ENCODE measurements around the gene TTBK2. TPM values are rescaled to one million over a fixed set of nuclear protein-coding genes. Genes with fewer than 3 reads are reported as not detected.
A peak's percentile ranks its signal among the peaks of the same experiment; 100 is the strongest.

TTBK2 gene
- total RNA-seq, 1 experiment from 2014 or later, result 25.5 TPM

DNA sequence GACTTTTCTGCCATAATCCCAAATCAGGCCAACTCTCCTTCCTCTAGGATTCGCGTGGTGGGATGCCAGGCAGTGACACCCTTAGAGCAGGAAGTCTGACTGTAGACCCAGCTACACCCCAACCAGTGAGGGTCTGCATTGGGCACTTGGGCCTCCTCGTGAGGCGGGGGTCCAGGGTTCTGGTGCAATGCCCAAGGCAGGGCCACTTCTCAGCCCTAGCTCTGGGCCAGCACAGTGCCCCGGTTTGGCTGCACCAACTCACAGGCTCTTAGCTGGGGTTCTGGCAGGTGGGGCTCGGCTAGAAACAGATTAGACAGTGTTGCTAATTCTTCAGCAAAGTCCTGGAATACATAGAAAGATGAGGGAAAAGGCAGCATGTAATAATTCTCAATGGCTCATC is 196.3 kb downstream of the TTBK2 start:
- POLR2A ChIA-PET, result interaction anchor here (0.9 kb wide), 1 partner anchor 20 kb away, joined by 3 read pairs; no protein-coding TSS in a partner anchor

DNA sequence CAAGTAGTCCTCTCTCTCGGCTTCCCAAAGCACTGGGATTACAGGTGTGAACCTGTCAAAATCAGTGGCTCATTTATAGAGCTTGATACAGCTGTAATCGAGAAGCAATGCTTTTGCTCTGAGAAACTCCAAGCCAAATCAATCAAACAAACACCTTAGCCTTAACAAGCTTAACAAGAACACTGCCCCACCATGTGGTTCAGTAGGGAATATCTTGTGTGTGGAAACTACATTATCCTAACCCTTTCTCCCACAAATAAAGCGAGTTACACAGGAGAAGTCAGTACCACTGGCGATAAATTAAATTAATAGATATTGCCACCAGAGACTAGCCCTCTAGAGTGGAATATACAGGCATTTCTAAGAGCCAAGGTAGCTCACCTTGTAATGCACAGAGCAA is 197.5 kb downstream of the TTBK2 start:
- H3K9me3 Mint-ChIP-seq (ENCODE audit: unreplicated experiment), result no peaks in the 10 kb centered on the region
- H3K36me3 Mint-ChIP-seq (ENCODE audit: insufficient read depth, unreplicated experiment), result peaks cover 48% of the 10 kb centered on the region
- no peak overlapping the region for H3K4me3 Mint-ChIP-seq (ENCODE audit: unreplicated experiment)
- DNase-seq (ENCODE audit: unreplicated experiment), result peak; percentile 18
- no peaks in the 10 kb centered on the region for H3K4me1 Mint-ChIP-seq (ENCODE audit: insufficient read depth, unreplicated experiment)
- no peaks in the 10 kb centered on the region for H3K27me3 Mint-ChIP-seq (ENCODE audit: insufficient read depth, unreplicated experiment)
- POLR2A ChIA-PET, result interaction anchor here (0.7 to 1.8 kb wide), 4 partner anchors 10 to 51 kb away, joined by 3 to 6 read pairs (median 4); no protein-coding TSS in a partner anchor
- H3K27ac Mint-ChIP-seq (ENCODE audit: low read depth, unreplicated experiment), result no peak overlapping the region
- no TSS peak for BruUV-seq (replicated peaks)
- TF ChIP-seq, protein P1, sequence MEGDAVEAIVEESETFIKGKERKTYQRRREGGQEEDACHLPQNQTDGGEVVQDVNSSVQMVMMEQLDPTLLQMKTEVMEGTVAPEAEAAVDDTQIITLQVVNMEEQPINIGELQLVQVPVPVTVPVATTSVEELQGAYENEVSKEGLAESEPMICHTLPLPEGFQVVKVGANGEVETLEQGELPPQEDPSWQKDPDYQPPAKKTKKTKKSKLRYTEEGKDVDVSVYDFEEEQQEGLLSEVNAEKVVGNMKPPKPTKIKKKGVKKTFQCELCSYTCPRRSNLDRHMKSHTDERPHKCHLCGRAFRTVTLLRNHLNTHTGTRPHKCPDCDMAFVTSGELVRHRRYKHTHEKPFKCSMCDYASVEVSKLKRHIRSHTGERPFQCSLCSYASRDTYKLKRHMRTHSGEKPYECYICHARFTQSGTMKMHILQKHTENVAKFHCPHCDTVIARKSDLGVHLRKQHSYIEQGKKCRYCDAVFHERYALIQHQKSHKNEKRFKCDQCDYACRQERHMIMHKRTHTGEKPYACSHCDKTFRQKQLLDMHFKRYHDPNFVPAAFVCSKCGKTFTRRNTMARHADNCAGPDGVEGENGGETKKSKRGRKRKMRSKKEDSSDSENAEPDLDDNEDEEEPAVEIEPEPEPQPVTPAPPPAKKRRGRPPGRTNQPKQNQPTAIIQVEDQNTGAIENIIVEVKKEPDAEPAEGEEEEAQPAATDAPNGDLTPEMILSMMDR (IDR thresholded peaks at IDR 0.05; ENCODE audit: unreplicated experiment), result no peak
- CTCF ChIA-PET, result interaction anchor here (0.5 to 1.7 kb wide), 3 partner anchors 9 to 206 kb away, joined by 3 to 4 read pairs (median 3); no protein-coding TSS in a partner anchor
- intact Hi-C loops (cut with micrococcal nuclease), result loop anchor here (1.0 kb wide), 1 partner anchor 19 kb away; no protein-coding TSS in a partner anchor

More for the DNA sequence above, 196.3 kb downstream of the TTBK2 start:
- H3K27me3 Mint-ChIP-seq (ENCODE audit: insufficient read depth, unreplicated experiment), result no peaks in the 10 kb centered on the region
- H3K27ac Mint-ChIP-seq (ENCODE audit: low read depth, unreplicated experiment), result no peak overlapping the region
- intact Hi-C loops (cut with micrococcal nuclease), result no loop called here
- no peaks in the 10 kb centered on the region for H3K4me1 Mint-ChIP-seq (ENCODE audit: insufficient read depth, unreplicated experiment)
- TF ChIP-seq, protein P1 (IDR thresholded peaks at IDR 0.05; ENCODE audit: unreplicated experiment), result no peak
- H3K9me3 Mint-ChIP-seq (ENCODE audit: unreplicated experiment), result no peaks in the 10 kb centered on the region
- CTCF ChIA-PET, result no interaction called here
- DNase-seq (ENCODE audit: unreplicated experiment), result no peak
- peaks cover 55% of the 10 kb centered on the region for H3K36me3 Mint-ChIP-seq (ENCODE audit: insufficient read depth, unreplicated experiment)
- no TSS peak for BruUV-seq (replicated peaks)
- H3K4me3 Mint-ChIP-seq (ENCODE audit: unreplicated experiment), result no peak overlapping the region

DNA sequence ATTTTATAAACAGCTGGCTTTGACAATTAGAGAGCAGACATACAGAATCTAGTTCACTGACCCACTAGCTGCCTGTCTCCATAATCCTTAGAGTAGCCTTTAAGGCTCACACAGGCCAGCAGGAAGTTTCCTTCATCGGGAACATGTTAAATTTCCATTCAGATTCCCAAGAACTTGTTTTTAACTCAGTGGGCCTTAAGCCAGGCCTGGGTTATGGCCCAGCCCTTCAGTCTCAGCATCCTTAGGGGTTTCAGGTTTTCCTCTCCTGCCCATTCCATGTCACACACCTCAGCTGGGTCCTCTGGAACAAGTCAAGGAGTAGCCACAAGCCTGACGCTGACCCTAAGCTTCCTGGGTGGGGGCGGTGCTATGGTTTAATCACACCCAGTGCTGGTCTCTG is 198.7 kb downstream of the TTBK2 start:
- no peak for DNase-seq (ENCODE audit: unreplicated experiment)
- no TSS peak for BruUV-seq (replicated peaks)
- intact Hi-C loops (cut with micrococcal nuclease), result no loop called here
- Mint-ChIP-seq H3K27me3 (ENCODE audit: insufficient read depth, unreplicated experiment) (no peaks in the 10 kb centered on the region), H3K36me3 (ENCODE audit: insufficient read depth, unreplicated experiment) (peaks cover 47% of the 10 kb centered on the region), H3K9me3 (ENCODE audit: unreplicated experiment) (no peaks in the 10 kb centered on the region), H3K27ac (ENCODE audit: low read depth, unreplicated experiment) (no peak overlapping the region), H3K4me1 (ENCODE audit: insufficient read depth, unreplicated experiment) (no peaks in the 10 kb centered on the region), H3K4me3 (ENCODE audit: unreplicated experiment) (no peak overlapping the region)
- ChIA-PET CTCF (interaction anchor here (0.6 to 1.1 kb wide), 2 partner anchors 81 to 169 kb away, joined by 3 read pairs; no protein-coding TSS in a partner anchor), POLR2A (interaction anchor here (1.1 to 1.8 kb wide), 2 partner anchors 9 to 10 kb away, joined by 3 to 6 read pairs; no protein-coding TSS in a partner anchor)
- TF ChIP-seq, protein P1 (IDR thresholded peaks at IDR 0.05; ENCODE audit: unreplicated experiment), result no peak

DNA sequence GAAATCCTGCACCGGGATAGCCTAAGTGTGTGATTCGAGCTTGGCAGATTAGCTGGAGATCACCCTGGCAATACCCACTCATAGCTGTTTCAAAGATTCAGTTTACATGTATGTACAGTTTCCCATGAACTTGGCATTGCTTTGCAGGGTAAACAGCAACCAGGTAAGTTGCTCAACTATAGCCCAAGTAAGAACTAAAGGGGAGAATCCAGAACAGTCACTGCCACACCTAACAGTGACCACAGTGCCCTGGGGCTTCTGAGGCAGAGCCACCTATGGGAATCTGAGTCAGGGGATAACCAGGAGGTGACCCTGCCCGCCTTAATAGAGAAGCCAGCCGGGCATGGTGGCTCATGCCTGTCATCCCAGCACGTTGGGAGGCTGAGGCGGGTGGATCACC is 199.6 kb downstream of the TTBK2 start:
- peak overlapping the region; percentile 54 for H3K27ac Mint-ChIP-seq (ENCODE audit: low read depth, unreplicated experiment)
- no peaks in the 10 kb centered on the region for H3K4me1 Mint-ChIP-seq (ENCODE audit: insufficient read depth, unreplicated experiment)
- TF ChIP-seq, protein P1 (IDR thresholded peaks at IDR 0.05; ENCODE audit: unreplicated experiment), result no peak
- peak; percentile 66 for DNase-seq (ENCODE audit: unreplicated experiment)
- CTCF ChIA-PET, result interaction anchor here (0.6 to 2.0 kb wide), 4 partner anchors 17 to 1984 kb away, joined by 3 to 5 read pairs (median 4); no protein-coding TSS in a partner anchor
- H3K27me3 Mint-ChIP-seq (ENCODE audit: insufficient read depth, unreplicated experiment), result no peaks in the 10 kb centered on the region
- POLR2A ChIA-PET, result interaction anchor here (0.6 kb wide), 2 partner anchors 9 to 205 kb away, joined by 3 read pairs; no protein-coding TSS in a partner anchor
- intact Hi-C loops (cut with micrococcal nuclease), result no loop called here
- H3K9me3 Mint-ChIP-seq (ENCODE audit: unreplicated experiment), result no peaks in the 10 kb centered on the region
- no TSS peak for BruUV-seq (replicated peaks)
- no peak overlapping the region for H3K4me3 Mint-ChIP-seq (ENCODE audit: unreplicated experiment)
- peaks cover 42% of the 10 kb centered on the region for H3K36me3 Mint-ChIP-seq (ENCODE audit: insufficient read depth, unreplicated experiment)

All from MCF 10A (cell line).